Subcutaneous abdominal adipose tissue (tissue), 5 donors: ENCODE measurements around the gene PARD3.

ENCODE experiments used
- H3K27ac ChIP-seq: one replicate; pipeline ENCODE4 v1.7.0; 2013; ENCODE audit warnings: low read depth, mild to moderate bottlenecking, inconsistent platforms, low read length, moderate library complexity
- H3K27me3 ChIP-seq, 5 donors: one replicate each; pipeline ENCODE4 v1.7.0; 2013; ENCODE audit warnings: low read length in 5 of 5, inconsistent platforms in 1 of 5; ENCODE audit not compliant: control insufficient read depth in 5 of 5, insufficient read depth in 4 of 5
- H3K36me3 ChIP-seq, 5 donors: one replicate each; pipeline ENCODE4 v1.7.0; 2013; ENCODE audit warnings: low read length in 5 of 5; ENCODE audit not compliant: control insufficient read depth in 5 of 5, insufficient read depth in 5 of 5
- H3K4me1 ChIP-seq, 5 donors: one replicate each; pipeline ENCODE4 v1.7.0; 2013; ENCODE audit warnings: low read length in 5 of 5, mild to moderate bottlenecking in 3 of 5, moderate library complexity in 1 of 5; ENCODE audit not compliant: control insufficient read depth in 5 of 5, insufficient read depth in 5 of 5
- H3K4me3 ChIP-seq, 5 donors: one replicate each; pipeline ENCODE4 v1.7.0; 2013; ENCODE audit warnings: low read length in 5 of 5, low read depth in 1 of 5
- H3K9ac ChIP-seq, 5 donors: one replicate each; pipeline ENCODE4 v1.7.0; 2013; ENCODE audit warnings: low read length in 5 of 5, mild to moderate bottlenecking in 4 of 5, moderate library complexity in 3 of 5
- H3K9me3 ChIP-seq, 5 donors: one replicate each; pipeline ENCODE4 v1.7.0; 2013; ENCODE audit warnings: low read length in 5 of 5; ENCODE audit not compliant: control insufficient read depth in 5 of 5
- donor health status: healthy.
- donor health status: healthy.
- donor health status: healthy.
- donor health status: healthy.
- donor health status: healthy.

Gene PARD3

GRCh38 chr10:34145715-34146114 lies 669.4 kb downstream of the PARD3 start:
- H3K36me3 ChIP-seq: no peaks in the 10 kb centered on the region
- H3K4me1 ChIP-seq: no peaks in the 10 kb centered on the region
- no peaks in the 10 kb centered on the region for H3K9me3 ChIP-seq
- H3K4me3 ChIP-seq: no peak overlapping the region
- no peak overlapping the region for H3K27ac ChIP-seq
- H3K27me3 ChIP-seq: no peaks in the 10 kb centered on the region
- H3K9ac ChIP-seq: no peak overlapping the region

GRCh38 chr10:34143466-34143865 lies 671.6 kb downstream of the PARD3 start:
- Histone ChIP-seq H3K9me3 (no peaks in the 10 kb centered on the region), H3K27me3 (no peaks in the 10 kb centered on the region), H3K9ac (no peak overlapping the region), H3K4me3 (no peak overlapping the region), H3K36me3 (no peaks in the 10 kb centered on the region), H3K4me1 (no peaks in the 10 kb centered on the region), H3K27ac (no peak overlapping the region)

GRCh38 chr10:34141032-34141680 lies 673.9 kb downstream of the PARD3 start:
- no peak overlapping the region for H3K9ac ChIP-seq
- H3K4me3 ChIP-seq: no peak overlapping the region
- no peak overlapping the region for H3K27ac ChIP-seq
- no peaks in the 10 kb centered on the region for H3K4me1 ChIP-seq
- H3K36me3 ChIP-seq: no peaks in the 10 kb centered on the region
- H3K9me3 ChIP-seq: no peaks in the 10 kb centered on the region
- no peaks in the 10 kb centered on the region for H3K27me3 ChIP-seq

GRCh38 chr10:34139559-34139958 lies 675.5 kb downstream of the PARD3 start:
- H3K27me3 ChIP-seq: no peaks in the 10 kb centered on the region
- no peak overlapping the region for H3K27ac ChIP-seq
- peaks cover 0 to 3% (median 0%) of the 10 kb centered on the region in 5 donors for H3K4me1 ChIP-seq
- no peak overlapping the region for H3K9ac ChIP-seq
- H3K36me3 ChIP-seq: no peaks in the 10 kb centered on the region
- no peak overlapping the region for H3K4me3 ChIP-seq
- no peaks in the 10 kb centered on the region for H3K9me3 ChIP-seq

GRCh38 chr10:34137955-34138354 lies 677.1 kb downstream of the PARD3 start:
- Histone ChIP-seq H3K36me3 (no peaks in the 10 kb centered on the region), H3K27ac (no peak overlapping the region)

GRCh38 chr10:34137201-34137600 lies 677.9 kb downstream of the PARD3 start:
- peaks cover 0 to 2% (median 0%) of the 10 kb centered on the region in 5 donors for H3K9me3 ChIP-seq
- H3K9ac ChIP-seq: no peak overlapping the region
- H3K27me3 ChIP-seq: no peaks in the 10 kb centered on the region
- no peaks in the 10 kb centered on the region for H3K36me3 ChIP-seq
- peaks cover 0 to 9% (median 0%) of the 10 kb centered on the region in 5 donors for H3K4me1 ChIP-seq
- H3K27ac ChIP-seq: no peak overlapping the region
- H3K4me3 ChIP-seq: no peak overlapping the region

More at GRCh38 chr10:34137955-34138354, 677.1 kb downstream of the PARD3 start:
- Histone ChIP-seq H3K27me3 (no peaks in the 10 kb centered on the region), H3K4me1 (peaks cover 0 to 9% (median 0%) of the 10 kb centered on the region in 5 donors), H3K9me3 (peaks cover 0 to 2% (median 0%) of the 10 kb centered on the region in 5 donors), H3K9ac (no peak overlapping the region), H3K4me3 (no peak overlapping the region)

GRCh38 chr10:34135515-34135914 lies 679.6 kb downstream of the PARD3 start:
- Histone ChIP-seq H3K9me3 (peaks cover 0 to 2% (median 0%) of the 10 kb centered on the region in 5 donors), H3K4me1 (peaks cover 0 to 13% (median 0%) of the 10 kb centered on the region in 5 donors), H3K9ac (no peak overlapping the region)

GRCh38 chr10:34134602-34135001 lies 680.5 kb downstream of the PARD3 start:
- no peaks in the 10 kb centered on the region for H3K36me3 ChIP-seq
- no peak overlapping the region for H3K27ac ChIP-seq
- peaks cover 0 to 2% (median 0%) of the 10 kb centered on the region in 5 donors for H3K9me3 ChIP-seq
- no peak overlapping the region for H3K9ac ChIP-seq
- H3K4me1 ChIP-seq: peaks cover 0 to 13% (median 0%) of the 10 kb centered on the region in 5 donors
- no peak overlapping the region for H3K4me3 ChIP-seq
- no peaks in the 10 kb centered on the region for H3K27me3 ChIP-seq

More at GRCh38 chr10:34135515-34135914, 679.6 kb downstream of the PARD3 start:
- Histone ChIP-seq H3K36me3 (no peaks in the 10 kb centered on the region), H3K4me3 (no peak overlapping the region), H3K27me3 (no peaks in the 10 kb centered on the region), H3K27ac (no peak overlapping the region)

- Histone ChIP-seq H3K27me3 (no peaks in the 10 kb centered on the region), H3K9me3 (peaks cover 0 to 2% (median 0%) of the 10 kb centered on the region in 5 donors), H3K4me3 (no peak overlapping the region), H3K9ac (no peak overlapping the region), H3K36me3 (no peaks in the 10 kb centered on the region), H3K4me1 (peaks cover 0 to 13% (median 0%) of the 10 kb centered on the region in 5 donors), H3K27ac (no peak overlapping the region)
Measured at GRCh38 chr10:34133406-34133805, 681.7 kb downstream of the PARD3 start.

- Histone ChIP-seq H3K36me3 (no peaks in the 10 kb centered on the region), H3K4me1 (peaks cover 0 to 13% (median 0%) of the 10 kb centered on the region in 5 donors), H3K27me3 (no peaks in the 10 kb centered on the region), H3K27ac (no peak overlapping the region), H3K9me3 (peaks cover 0 to 2% (median 0%) of the 10 kb centered on the region in 5 donors), H3K9ac (no peak overlapping the region), H3K4me3 (no peak overlapping the region)
Measured at GRCh38 chr10:34131152-34131551, 683.9 kb downstream of the PARD3 start.
